ENCODE measurements around the gene FBXW9.
A peak's percentile ranks its signal among the peaks of the same experiment; 100 is the strongest.
"Not testable (repeated sequence)": the region's sequence is repeated elsewhere in the genome, so short reads cannot be mapped to it uniquely, and the experiment has no call there.

The FBXW9 gene

GRCh38 chr19:12698138-12698537 lies 1.7 kb upstream of the FBXW9 start:
- Histone ChIP-seq H3K36me3 (ENCODE audit: control insufficient read depth, insufficient read depth, low read length) (peaks cover 23% of the 10 kb centered on the region), H3K27ac (ENCODE audit: insufficient read depth, low read length, poor library complexity, severe bottlenecking) (no peak overlapping the region), H3K4me3 (ENCODE audit: insufficient read depth, low read depth, low read length, poor library complexity, severe bottlenecking) (no peak overlapping the region), H3K4me1 (ENCODE audit: control insufficient read depth, insufficient read depth, low read length, poor library complexity, severe bottlenecking) (peaks cover 11% of the 10 kb centered on the region), H3K9me3 (ENCODE audit: control insufficient read depth, low read length) (no peaks in the 10 kb centered on the region), H3K27me3 (replicated peaks; ENCODE audit: control insufficient read depth, insufficient read depth, low read length, poor library complexity, severe bottlenecking) (no peaks in the 10 kb centered on the region)
- no peak for DNase-seq

DNA sequence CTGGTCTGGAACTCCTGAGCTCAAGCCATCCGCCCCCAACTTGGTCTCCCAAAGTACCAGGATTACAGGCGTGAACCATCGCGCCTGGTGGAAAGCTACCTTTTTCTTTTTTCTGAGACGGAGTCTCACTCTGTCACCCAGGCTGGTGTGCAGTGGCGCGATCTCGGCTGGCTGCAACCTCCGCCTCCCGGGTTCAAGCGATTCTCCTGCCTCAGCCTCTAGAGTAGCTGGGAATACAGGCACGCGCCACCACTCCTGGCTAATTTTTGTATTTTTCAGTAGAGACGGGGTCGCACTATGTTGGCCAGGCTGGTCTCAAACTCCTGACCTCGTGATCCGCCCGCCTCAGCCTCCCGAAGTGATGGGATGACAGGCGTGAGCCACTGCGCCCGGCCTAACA lies 994 bp upstream of the FBXW9 start:
- H3K9me3 ChIP-seq (ENCODE audit: control insufficient read depth, low read length); H3K27ac ChIP-seq (ENCODE audit: insufficient read depth, low read length, poor library complexity, severe bottlenecking); DNase-seq; H3K4me3 ChIP-seq (ENCODE audit: insufficient read depth, low read depth, low read length, poor library complexity, severe bottlenecking); H3K27me3 ChIP-seq (replicated peaks; ENCODE audit: control insufficient read depth, insufficient read depth, low read length, poor library complexity, severe bottlenecking): not testable (repeated sequence)
- Histone ChIP-seq H3K36me3 (ENCODE audit: control insufficient read depth, insufficient read depth, low read length) (peaks cover 16% of the 10 kb centered on the region), H3K4me1 (ENCODE audit: control insufficient read depth, insufficient read depth, low read length, poor library complexity, severe bottlenecking) (peaks cover 11% of the 10 kb centered on the region)

- Histone ChIP-seq H3K27ac (ENCODE audit: insufficient read depth, low read length, poor library complexity, severe bottlenecking) (peak overlapping the region; percentile 82), H3K4me1 (ENCODE audit: control insufficient read depth, insufficient read depth, low read length, poor library complexity, severe bottlenecking) (peaks cover 11% of the 10 kb centered on the region), H3K4me3 (ENCODE audit: insufficient read depth, low read depth, low read length, poor library complexity, severe bottlenecking) (peak overlapping the region; percentile 72), H3K36me3 (ENCODE audit: control insufficient read depth, insufficient read depth, low read length) (peaks cover 3% of the 10 kb centered on the region), H3K27me3 (replicated peaks; ENCODE audit: control insufficient read depth, insufficient read depth, low read length, poor library complexity, severe bottlenecking) (no peaks in the 10 kb centered on the region), H3K9me3 (ENCODE audit: control insufficient read depth, low read length) (no peaks in the 10 kb centered on the region)
- no peak for DNase-seq
Observed at GRCh38 chr19:12695997-12696365, 450 bp downstream of the FBXW9 start.

GRCh38 chr19:12695514-12695913 lies 917 bp downstream of the FBXW9 start:
- DNase-seq, result no peak
- no peak overlapping the region for H3K27ac ChIP-seq (ENCODE audit: insufficient read depth, low read length, poor library complexity, severe bottlenecking)
- no peaks in the 10 kb centered on the region for H3K27me3 ChIP-seq (replicated peaks; ENCODE audit: control insufficient read depth, insufficient read depth, low read length, poor library complexity, severe bottlenecking)
- H3K36me3 ChIP-seq (ENCODE audit: control insufficient read depth, insufficient read depth, low read length), result no peaks in the 10 kb centered on the region
- no peaks in the 10 kb centered on the region for H3K9me3 ChIP-seq (ENCODE audit: control insufficient read depth, low read length)
- peaks cover 11% of the 10 kb centered on the region for H3K4me1 ChIP-seq (ENCODE audit: control insufficient read depth, insufficient read depth, low read length, poor library complexity, severe bottlenecking)
- peak overlapping the region; percentile 72 for H3K4me3 ChIP-seq (ENCODE audit: insufficient read depth, low read depth, low read length, poor library complexity, severe bottlenecking)

DNA sequence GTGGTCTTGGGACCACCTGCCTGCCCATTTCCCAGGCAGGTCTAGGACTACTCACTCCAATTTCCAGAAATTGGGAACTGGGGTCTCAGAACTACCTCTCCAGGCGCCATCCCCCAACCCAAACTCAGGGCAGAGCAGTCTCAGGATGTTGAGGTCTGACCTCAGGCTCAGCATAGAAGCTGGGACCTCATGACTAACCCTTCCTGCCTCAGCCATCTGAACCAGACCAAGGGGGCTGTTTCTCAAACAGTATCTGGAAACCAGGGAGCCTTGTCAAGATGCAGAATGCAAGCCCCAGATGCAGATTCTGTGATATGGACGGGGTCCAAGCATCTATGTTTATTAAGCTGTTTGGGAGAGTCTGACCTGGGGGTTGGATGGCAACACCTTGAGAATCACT lies 1.3 kb downstream of the FBXW9 start:
- H3K9me3 ChIP-seq (ENCODE audit: control insufficient read depth, low read length), result no peaks in the 10 kb centered on the region
- peaks cover 11% of the 10 kb centered on the region for H3K4me1 ChIP-seq (ENCODE audit: control insufficient read depth, insufficient read depth, low read length, poor library complexity, severe bottlenecking)
- H3K27ac ChIP-seq (ENCODE audit: insufficient read depth, low read length, poor library complexity, severe bottlenecking), result no peak overlapping the region
- DNase-seq, result no peak
- H3K36me3 ChIP-seq (ENCODE audit: control insufficient read depth, insufficient read depth, low read length), result no peaks in the 10 kb centered on the region
- no peaks in the 10 kb centered on the region for H3K27me3 ChIP-seq (replicated peaks; ENCODE audit: control insufficient read depth, insufficient read depth, low read length, poor library complexity, severe bottlenecking)
- no peak overlapping the region for H3K4me3 ChIP-seq (ENCODE audit: insufficient read depth, low read depth, low read length, poor library complexity, severe bottlenecking)

DNA sequence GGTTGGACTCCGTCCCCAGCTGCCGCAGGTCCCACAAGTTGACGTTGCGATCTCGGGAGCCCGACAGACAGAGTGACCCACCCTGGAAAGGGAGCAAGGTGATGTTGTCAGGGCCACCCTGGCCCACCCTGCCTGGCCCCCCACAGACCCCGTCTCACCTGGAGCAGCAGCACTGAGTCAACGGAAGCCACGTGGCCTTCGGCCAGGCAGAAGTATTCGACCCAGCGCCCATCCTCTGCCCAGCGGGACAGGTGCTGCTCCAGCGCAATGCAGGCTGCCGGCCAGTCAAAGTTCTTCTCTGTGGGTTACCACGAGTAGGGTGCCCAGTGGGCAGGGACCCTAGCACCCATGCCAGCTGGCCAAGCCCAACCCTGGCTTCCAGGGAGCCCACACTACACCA lies 1.8 kb downstream of the FBXW9 start:
- Histone ChIP-seq H3K27ac (ENCODE audit: insufficient read depth, low read length, poor library complexity, severe bottlenecking) (no peak overlapping the region), H3K9me3 (ENCODE audit: control insufficient read depth, low read length) (no peaks in the 10 kb centered on the region), H3K36me3 (ENCODE audit: control insufficient read depth, insufficient read depth, low read length) (no peaks in the 10 kb centered on the region), H3K4me1 (ENCODE audit: control insufficient read depth, insufficient read depth, low read length, poor library complexity, severe bottlenecking) (peaks cover 11% of the 10 kb centered on the region), H3K4me3 (ENCODE audit: insufficient read depth, low read depth, low read length, poor library complexity, severe bottlenecking) (no peak overlapping the region), H3K27me3 (replicated peaks; ENCODE audit: control insufficient read depth, insufficient read depth, low read length, poor library complexity, severe bottlenecking) (no peaks in the 10 kb centered on the region)
- no peak for DNase-seq

GRCh38 chr19:12692960-12693359 lies 3.5 kb downstream of the FBXW9 start:
- DNase-seq, result no peak
- Histone ChIP-seq H3K36me3 (ENCODE audit: control insufficient read depth, insufficient read depth, low read length) (no peaks in the 10 kb centered on the region), H3K4me3 (ENCODE audit: insufficient read depth, low read depth, low read length, poor library complexity, severe bottlenecking) (no peak overlapping the region), H3K9me3 (ENCODE audit: control insufficient read depth, low read length) (no peaks in the 10 kb centered on the region), H3K27ac (ENCODE audit: insufficient read depth, low read length, poor library complexity, severe bottlenecking) (no peak overlapping the region), H3K4me1 (ENCODE audit: control insufficient read depth, insufficient read depth, low read length, poor library complexity, severe bottlenecking) (peaks cover 11% of the 10 kb centered on the region), H3K27me3 (replicated peaks; ENCODE audit: control insufficient read depth, insufficient read depth, low read length, poor library complexity, severe bottlenecking) (no peaks in the 10 kb centered on the region)

DNA sequence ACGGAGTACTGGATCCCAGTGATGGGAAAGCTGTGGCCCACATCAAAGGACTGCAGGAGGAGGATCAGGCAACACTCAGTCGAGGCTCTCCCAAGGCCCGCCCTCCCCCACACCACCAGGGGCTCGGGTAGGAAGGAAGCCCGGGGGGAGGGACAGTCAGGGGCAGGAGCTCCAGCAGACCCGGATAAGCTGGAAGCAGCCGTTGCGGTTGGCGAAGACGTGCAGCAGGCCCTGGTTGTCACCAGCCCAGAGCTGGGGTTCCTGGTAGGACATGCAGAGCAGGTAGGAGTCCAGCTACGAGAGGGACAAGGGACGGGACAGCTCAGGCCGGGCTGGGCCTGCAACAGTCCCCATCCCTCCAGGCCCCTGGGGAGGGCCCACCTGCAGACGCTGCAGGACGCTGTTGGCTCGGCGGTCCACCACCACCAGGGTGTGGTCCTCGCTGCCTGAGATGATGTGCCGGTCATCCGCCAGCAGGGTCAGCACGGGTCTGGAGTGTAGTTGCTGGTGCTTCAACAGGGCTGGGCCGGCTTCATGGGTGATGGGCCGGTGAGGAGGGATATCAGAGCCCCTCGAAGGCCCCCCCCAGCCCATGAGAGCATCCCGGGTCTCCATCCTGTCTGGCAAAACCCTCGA lies 6.7 kb downstream of the FBXW9 start:
- Histone ChIP-seq H3K36me3 (ENCODE audit: control insufficient read depth, insufficient read depth, low read length) (no peaks in the 10 kb centered on the region), H3K27me3 (replicated peaks; ENCODE audit: control insufficient read depth, insufficient read depth, low read length, poor library complexity, severe bottlenecking) (no peaks in the 10 kb centered on the region), H3K4me1 (ENCODE audit: control insufficient read depth, insufficient read depth, low read length, poor library complexity, severe bottlenecking) (no peaks in the 10 kb centered on the region), H3K27ac (ENCODE audit: insufficient read depth, low read length, poor library complexity, severe bottlenecking) (no peak overlapping the region), H3K9me3 (ENCODE audit: control insufficient read depth, low read length) (no peaks in the 10 kb centered on the region), H3K4me3 (ENCODE audit: insufficient read depth, low read depth, low read length, poor library complexity, severe bottlenecking) (no peak overlapping the region)
- DNase-seq, result no peak

- Histone ChIP-seq H3K4me1 (ENCODE audit: control insufficient read depth, insufficient read depth, low read length, poor library complexity, severe bottlenecking) (no peaks in the 10 kb centered on the region), H3K9me3 (ENCODE audit: control insufficient read depth, low read length) (no peaks in the 10 kb centered on the region), H3K27me3 (replicated peaks; ENCODE audit: control insufficient read depth, insufficient read depth, low read length, poor library complexity, severe bottlenecking) (no peaks in the 10 kb centered on the region), H3K36me3 (ENCODE audit: control insufficient read depth, insufficient read depth, low read length) (no peaks in the 10 kb centered on the region), H3K4me3 (ENCODE audit: insufficient read depth, low read depth, low read length, poor library complexity, severe bottlenecking) (no peak overlapping the region), H3K27ac (ENCODE audit: insufficient read depth, low read length, poor library complexity, severe bottlenecking) (no peak overlapping the region)
- no peak for DNase-seq
Observed at GRCh38 chr19:12689012-12689411, 7.4 kb downstream of the FBXW9 start.

GRCh38 chr19:12687496-12688196 lies 8.8 kb downstream of the FBXW9 start, which contains the start of gene GNG14:
GNG14 (plus strand) TSS chr19:12687998; CDS start chr19:12688049, 51 bp downstream.
- Histone ChIP-seq H3K4me1 (ENCODE audit: control insufficient read depth, insufficient read depth, low read length, poor library complexity, severe bottlenecking) (no peaks in the 10 kb centered on the region), H3K27me3 (replicated peaks; ENCODE audit: control insufficient read depth, insufficient read depth, low read length, poor library complexity, severe bottlenecking) (no peaks in the 10 kb centered on the region), H3K27ac (ENCODE audit: insufficient read depth, low read length, poor library complexity, severe bottlenecking) (no peak within 1 kb of the TSS), H3K36me3 (ENCODE audit: control insufficient read depth, insufficient read depth, low read length) (no peaks in the 10 kb centered on the region), H3K4me3 (ENCODE audit: insufficient read depth, low read depth, low read length, poor library complexity, severe bottlenecking) (no peak within 1 kb of the TSS), H3K9me3 (ENCODE audit: control insufficient read depth, low read length) (no peaks in the 10 kb centered on the region)
- DNase-seq, result no peak

All from effector memory CD4-positive, alpha-beta T cell (primary cell).